GM21619 (cell line): ENCODE measurements around the gene PET100.

Experiments
- ATAC-seq: cut with Tn5 transposase; IDR thresholded peaks from one replicate; pipeline ENCODE4 v1.9.1; 2021; ENCODE audit not compliant: unreplicated experiment

The PET100 gene

GRCh38 chr19:7611541-7612279 lies 17.9 kb upstream of the PET100 start:
- no peak for ATAC-seq

- ATAC-seq = no peak
Measured at GRCh38 chr19:7612282-7613274, 17.0 kb upstream of the PET100 start.

GRCh38 chr19:7614859-7615741 lies 14.5 kb upstream of the PET100 start:
- ATAC-seq = no peak

GRCh38 chr19:7617172-7617571 lies 12.4 kb upstream of the PET100 start:
- ATAC-seq = no peak

- ATAC-seq = no peak
Measured at GRCh38 chr19:7617735-7618134, 11.9 kb upstream of the PET100 start.

- ATAC-seq = no peak
Measured at GRCh38 chr19:7618348-7618747, 11.2 kb upstream of the PET100 start.

GRCh38 chr19:7618771-7619510 lies 10.7 kb upstream of the PET100 start:
- no peak for ATAC-seq

- no peak for ATAC-seq
Measured at GRCh38 chr19:7619671-7620441, 9.7 kb upstream of the PET100 start.

- no peak for ATAC-seq
Measured at GRCh38 chr19:7620442-7621412, 8.9 kb upstream of the PET100 start.

GRCh38 chr19:7622933-7623685 lies 6.5 kb upstream of the PET100 start:
- no peak for ATAC-seq

GRCh38 chr19:7623725-7624603 lies 5.6 kb upstream of the PET100 start:
- ATAC-seq = no peak

- no peak for ATAC-seq
Measured at GRCh38 chr19:7624810-7625209, 4.8 kb upstream of the PET100 start.

GRCh38 chr19:7625763-7626372 lies 3.7 kb upstream of the PET100 start:
- ATAC-seq = no peak

GRCh38 chr19:7627166-7627565 lies 2.4 kb upstream of the PET100 start:
- ATAC-seq = no peak

- no peak for ATAC-seq
Measured at GRCh38 chr19:7628589-7629311, 843 bp upstream of the PET100 start.

GRCh38 chr19:7631577-7631976 lies 2.0 kb downstream of the PET100 start:
- ATAC-seq = no peak
